Activated T-cell treated with anti-CD3 and anti-CD28 coated beads for 24 hours (primary cell): ENCODE results near the gene TBC1D26.
"Not testable (repeated sequence)": the region's sequence is repeated elsewhere in the genome, so short reads cannot be mapped to it uniquely, and the experiment has no call there.

Source experiments
- DNase-seq: peaks from one replicate; pipeline ENCODE4 v3.0.0-alpha.2; 2020; ENCODE audit warnings: low read depth

The TBC1D26 gene

DNA sequence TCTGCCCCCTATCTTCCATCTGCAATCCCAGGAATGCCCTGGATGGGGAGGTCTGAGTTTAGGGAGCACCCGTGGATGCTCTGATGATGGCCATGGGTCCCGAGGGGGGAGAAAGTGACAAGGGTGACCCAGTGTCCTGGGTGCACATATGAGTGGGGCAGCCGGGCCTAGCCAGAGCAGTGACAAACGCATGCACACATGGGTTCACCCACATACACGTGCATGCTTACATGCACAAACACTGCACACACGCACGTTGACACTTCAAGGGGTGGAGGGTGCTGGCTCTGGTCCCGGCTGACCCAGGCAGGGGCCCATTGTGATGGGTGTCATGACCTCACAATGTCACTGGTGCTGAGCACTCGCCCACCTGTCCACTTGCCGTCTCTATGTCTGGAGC lies at the start of gene TBC1D26:
Gene TBC1D26 (plus strand): TSS at position 384 of the 400 bp plus-strand sequence. CDS start 3,066 bp downstream, outside the sequence.
- DNase-seq = not testable (repeated sequence)

- DNase-seq = not testable (repeated sequence)
Observed at GRCh38 chr17:15683135-15683534, 48.9 kb upstream of the TBC1D26 start.

- DNase-seq = peak; percentile 75
Observed at GRCh38 chr17:15683824-15684478, 48.1 kb upstream of the TBC1D26 start, which contains the start of gene TRIM16. Gene TRIM16, minus strand, starts transcription at chr17:15684311. Its CDS starts 32,702 bp downstream, at chr17:15651609.

DNA sequence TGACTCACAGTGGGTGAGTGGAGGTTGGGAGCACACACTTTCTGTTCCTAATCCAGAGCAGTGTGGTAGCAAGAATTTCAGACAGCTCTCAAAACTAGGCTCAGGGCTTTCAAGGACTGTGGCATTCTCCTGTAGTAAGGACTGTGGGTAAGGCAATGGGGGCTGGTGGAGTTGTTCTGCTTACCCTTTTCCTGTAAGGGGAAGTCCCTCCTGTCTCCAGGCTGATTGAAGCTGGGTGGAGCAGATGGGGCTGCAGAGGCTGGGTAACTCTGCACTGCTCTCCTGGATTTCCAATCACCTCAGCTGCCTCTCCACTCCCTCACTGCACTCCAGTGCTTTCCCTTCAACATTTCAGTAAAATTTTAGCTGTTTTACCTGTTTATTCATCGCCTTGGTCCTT lies 44.6 kb upstream of the TBC1D26 start:
- DNase-seq = not testable (repeated sequence)

DNA sequence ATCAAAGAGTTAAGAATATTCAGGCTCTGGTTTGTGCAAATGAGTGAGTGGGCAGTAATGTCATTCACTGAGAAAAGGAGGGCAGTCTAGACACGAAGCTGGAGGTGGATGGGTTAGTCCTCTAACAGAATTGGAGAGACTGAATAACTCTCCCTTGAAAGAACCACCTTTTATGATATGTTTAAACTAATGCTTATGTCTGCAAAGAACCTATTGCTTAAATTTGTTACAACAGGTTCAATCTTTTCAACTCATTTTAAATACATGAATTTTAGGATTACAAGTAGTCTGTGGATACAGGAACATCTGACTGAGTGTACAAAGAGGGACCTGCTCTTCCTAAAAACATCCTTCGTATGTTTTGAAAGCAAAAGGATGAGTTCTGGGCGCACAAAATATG lies 33.1 kb upstream of the TBC1D26 start:
- DNase-seq = not testable (repeated sequence)

GRCh38 chr17:15699413-15699924 lies 32.6 kb upstream of the TBC1D26 start, which contains the start of gene ZNF286A:
Gene ZNF286A, plus strand, starts transcription at chr17:15699752. Its CDS starts 578 bp downstream, at chr17:15700330.
- DNase-seq = peak; percentile 97

GRCh38 chr17:15699937-15700336 lies 32.1 kb upstream of the TBC1D26 start:
- not testable (repeated sequence) for DNase-seq

DNA sequence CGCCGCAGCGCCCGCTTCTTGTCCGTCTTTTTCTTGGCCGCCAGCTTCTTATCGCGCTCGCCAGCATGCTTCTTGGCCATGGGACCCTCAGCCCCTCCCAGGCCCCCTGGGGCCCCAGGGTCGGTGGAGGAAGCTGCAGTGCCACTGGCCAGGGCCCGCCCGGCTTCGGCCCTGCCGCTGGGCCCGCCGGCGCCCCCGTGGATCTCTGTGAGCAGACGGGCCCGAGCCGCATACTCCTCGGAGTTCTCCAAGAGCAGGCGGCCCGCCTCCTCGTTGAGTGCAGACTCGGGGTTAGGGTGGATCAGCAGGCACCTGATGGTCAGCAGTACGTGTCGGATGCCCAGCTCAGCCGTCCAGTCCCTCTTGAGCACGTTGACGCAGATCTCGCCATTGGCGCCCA lies 27.8 kb upstream of the TBC1D26 start:
- DNase-seq = not testable (repeated sequence)

DNA sequence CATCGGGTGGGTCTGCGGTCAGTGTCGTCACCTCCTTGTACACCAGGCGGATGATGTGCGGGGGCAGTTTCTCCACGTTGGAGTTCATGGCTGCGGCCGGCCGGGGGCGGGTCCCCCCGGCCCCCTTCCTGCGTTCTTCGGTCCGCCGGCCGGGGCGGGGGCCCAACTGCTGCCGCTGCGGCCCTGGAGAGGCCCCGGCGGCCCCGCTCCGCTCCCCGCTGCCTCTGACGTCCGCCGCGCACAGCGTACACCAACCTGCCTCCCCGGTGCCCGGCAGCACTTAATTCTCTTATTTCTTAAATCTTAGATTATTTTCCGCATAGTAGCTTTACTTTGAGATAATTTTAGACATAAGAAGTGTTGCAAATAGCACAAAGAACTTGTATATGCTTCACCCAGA lies 27.3 kb upstream of the TBC1D26 start:
- DNase-seq = not testable (repeated sequence)

- DNase-seq = not testable (repeated sequence)
Observed at GRCh38 chr17:15708879-15709278, 23.2 kb upstream of the TBC1D26 start.

GRCh38 chr17:15716601-15717563 lies 15.2 kb upstream of the TBC1D26 start:
- DNase-seq = not testable (repeated sequence)

GRCh38 chr17:15730535-15730934 lies 1.5 kb upstream of the TBC1D26 start:
- not testable (repeated sequence) for DNase-seq

DNA sequence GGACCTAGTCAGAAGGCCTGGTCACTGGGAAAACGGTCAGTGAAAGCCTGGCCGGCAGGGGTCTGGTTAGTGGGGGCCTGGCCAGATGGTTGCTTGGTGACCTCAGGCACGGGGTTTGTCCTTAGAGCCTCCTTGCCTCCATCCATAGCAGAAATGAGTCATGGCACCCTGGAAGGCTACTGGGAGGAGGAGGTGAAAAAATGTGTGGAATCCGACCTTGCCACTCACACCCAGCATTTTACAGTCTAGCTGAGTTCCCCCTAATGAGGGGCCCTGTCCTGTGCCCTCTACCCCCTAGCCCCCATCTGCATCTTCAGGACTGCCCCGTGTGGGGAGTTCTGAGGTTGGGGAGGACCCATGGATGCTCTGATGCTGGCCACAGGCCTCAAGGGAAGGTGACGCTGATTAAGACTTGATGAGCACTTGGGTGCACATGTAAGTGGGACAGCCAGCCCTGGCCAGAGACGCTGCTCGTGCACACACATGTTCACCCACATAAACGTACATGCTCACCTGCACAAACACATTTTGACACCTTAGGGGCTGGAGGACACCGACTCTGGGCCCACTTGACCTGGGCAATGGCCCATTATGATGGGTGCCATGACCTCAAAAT lies 1.2 kb downstream of the TBC1D26 start:
- not testable (repeated sequence) for DNase-seq

GRCh38 chr17:15736578-15736977 lies 4.5 kb downstream of the TBC1D26 start:
- not testable (repeated sequence) for DNase-seq

DNA sequence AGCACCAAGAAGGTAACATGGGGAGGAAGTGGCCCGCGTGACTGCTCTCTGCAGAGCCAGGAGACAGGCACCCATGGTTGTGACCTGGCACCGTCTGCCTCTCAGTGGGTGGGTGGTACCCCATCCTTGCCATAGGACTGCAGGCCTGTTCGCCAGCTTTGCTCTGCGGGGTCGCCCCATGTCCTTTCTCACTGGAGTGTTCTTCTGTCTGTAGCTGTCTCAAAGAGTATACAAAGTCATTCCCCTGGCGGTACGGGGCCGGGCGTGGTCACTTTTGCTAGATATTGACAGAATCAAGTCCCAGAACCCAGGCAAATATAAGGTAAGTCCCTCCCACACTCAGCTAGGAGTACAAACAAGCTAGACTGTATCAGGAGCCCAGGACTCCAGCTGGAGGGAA lies 6.0 kb downstream of the TBC1D26 start:
- no peak for DNase-seq

GRCh38 chr17:15739259-15739658 lies 7.2 kb downstream of the TBC1D26 start:
- DNase-seq = not testable (repeated sequence)

- not testable (repeated sequence) for DNase-seq
Observed at GRCh38 chr17:15740041-15740440, 8.0 kb downstream of the TBC1D26 start.

DNA sequence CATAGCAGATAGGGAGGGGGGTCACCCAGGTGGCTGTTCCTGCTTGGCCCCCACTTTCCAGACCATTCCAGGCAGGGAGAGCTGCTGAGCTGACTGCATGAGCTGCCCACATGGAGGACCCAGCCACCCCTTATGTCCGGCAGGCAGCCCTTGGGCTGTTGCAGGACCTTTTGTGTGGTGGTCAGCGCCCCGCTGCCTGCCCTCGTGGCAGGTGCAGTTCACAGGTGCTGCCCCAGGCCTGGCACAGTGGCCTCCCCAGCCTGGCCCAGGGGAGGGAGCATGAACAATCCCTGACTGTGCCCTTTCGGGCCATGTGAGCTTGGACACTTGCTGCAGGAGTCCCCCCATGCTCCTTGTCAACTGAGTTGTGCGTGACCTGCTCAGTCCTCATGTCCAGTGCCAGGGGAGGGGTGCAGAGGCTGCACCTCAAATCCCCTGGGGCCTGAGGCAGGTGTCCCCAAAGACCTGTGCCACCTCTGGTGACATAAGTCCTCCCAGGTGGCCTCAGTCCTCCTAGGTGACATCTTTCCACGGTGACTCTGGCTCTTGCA lies 8.6 kb downstream of the TBC1D26 start:
- no peak for DNase-seq

DNA sequence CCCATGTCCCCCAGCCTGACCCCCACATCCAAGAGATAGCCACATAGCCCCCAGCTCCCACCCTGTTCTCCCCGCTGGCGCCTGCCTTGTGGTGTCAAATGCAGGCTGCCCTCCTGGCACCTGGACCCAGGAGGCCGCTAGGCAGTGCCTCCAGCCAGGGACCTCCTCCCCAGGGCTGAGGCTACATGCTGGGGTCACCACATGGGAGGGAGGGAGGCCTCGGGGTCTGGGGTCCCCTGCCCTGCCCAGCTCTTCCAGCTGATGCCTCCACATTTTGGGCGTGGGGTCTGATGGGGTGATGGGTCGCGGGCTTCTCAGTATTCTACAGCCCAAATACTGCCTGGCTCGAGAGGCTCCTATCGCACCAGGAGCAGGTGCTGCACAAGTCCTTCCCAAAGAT lies 9.5 kb downstream of the TBC1D26 start:
- no peak for DNase-seq

GRCh38 chr17:15742051-15742795 lies 10.1 kb downstream of the TBC1D26 start:
- DNase-seq = no peak

GRCh38 chr17:15742921-15743320 lies 10.8 kb downstream of the TBC1D26 start:
- DNase-seq = no peak
